Activated naive CD4-positive, alpha-beta T cell treated with anti-CD3 and anti-CD28 coated beads, Interleukin-2, amount 10 ng/mL, durations not matched to agents 7 days and 5 days (primary cell): ENCODE data around the gene FOXL3.

ENCODE experiments used
- CTCF ChIA-PET: fragments of 350-600 bp; sonication (Branson Sonifier 250); formaldehyde crosslinking; loops from one replicate; lab custom pipeline; 2021; ENCODE audit warnings: antibody characterized with exemption; lab: Charles Lee
- DNase-seq: peaks from one replicate; pipeline ENCODE4 v3.0.0-alpha.2; 2020
- H3K27ac Mint-ChIP-seq: one replicate; pipeline ENCODE4 v1.8.0; 2021; ENCODE audit warnings: mild to moderate bottlenecking, moderate library complexity, mixed read lengths
- H3K27me3 Mint-ChIP-seq: one replicate; pipeline ENCODE4 v1.8.0; 2021; ENCODE audit warnings: mild to moderate bottlenecking, mixed read lengths
- H3K36me3 Mint-ChIP-seq: one replicate; pipeline ENCODE4 v1.8.0; 2021; ENCODE audit warnings: mixed read lengths
- H3K4me1 Mint-ChIP-seq: one replicate; pipeline ENCODE4 v1.8.0; 2021; ENCODE audit warnings: mixed read lengths
- H3K4me3 Mint-ChIP-seq: one replicate; pipeline ENCODE4 v1.8.0; 2021; ENCODE audit warnings: mild to moderate bottlenecking, moderate library complexity, mixed read lengths
- H3K9me3 Mint-ChIP-seq: one replicate; pipeline ENCODE4 v1.8.0; 2021; ENCODE audit warnings: mixed read lengths

FOXL3 gene

DNA sequence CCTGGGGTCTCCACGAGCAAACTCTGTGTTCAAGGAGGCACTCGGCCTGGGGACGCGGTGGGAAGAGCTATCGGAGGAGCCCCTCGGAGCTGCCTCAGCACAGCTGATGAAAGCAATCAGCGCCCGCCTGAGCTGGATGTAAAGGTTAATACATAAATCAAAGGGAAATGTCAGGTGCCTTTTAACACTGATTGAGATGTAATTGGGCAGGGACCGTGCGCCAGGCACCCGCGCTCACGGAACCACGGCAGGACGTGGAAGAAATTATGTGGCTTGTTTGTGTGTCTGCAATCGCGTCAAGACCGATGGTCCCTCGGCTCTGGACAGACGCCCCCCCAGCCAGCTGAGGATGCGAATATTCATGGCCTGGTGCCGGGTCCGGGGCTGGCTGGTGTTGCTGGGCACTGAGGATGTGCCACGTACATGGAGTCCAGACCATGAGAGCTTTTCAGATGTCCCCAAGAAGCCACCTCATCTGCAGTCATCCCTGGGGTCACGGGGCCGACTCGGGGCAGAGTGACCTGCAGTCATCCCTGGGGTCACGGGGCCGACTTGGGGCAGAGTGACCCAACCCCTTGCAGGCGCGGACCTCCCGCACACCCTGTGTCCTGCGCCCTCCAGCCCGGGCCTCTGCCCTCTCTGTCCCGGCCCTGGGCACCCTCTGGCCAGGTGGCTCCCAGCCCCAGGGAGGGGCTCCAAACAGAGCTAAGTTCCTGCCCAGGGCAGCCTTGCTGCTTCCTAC, 15.6 kb downstream of the FOXL3 start:
- Mint-ChIP-seq H3K9me3 (peaks cover 11% of the 10 kb centered on the region), H3K4me3 (no peak overlapping the region), H3K4me1 (no peaks in the 10 kb centered on the region), H3K27ac (no peak overlapping the region), H3K36me3 (no peaks in the 10 kb centered on the region), H3K27me3 (peaks cover 8% of the 10 kb centered on the region)
- CTCF ChIA-PET, result interaction anchor here (0.9 kb wide), 1 partner anchor 17 kb away, joined by 3 read pairs; no protein-coding TSS in a partner anchor
- DNase-seq, result no peak

DNA sequence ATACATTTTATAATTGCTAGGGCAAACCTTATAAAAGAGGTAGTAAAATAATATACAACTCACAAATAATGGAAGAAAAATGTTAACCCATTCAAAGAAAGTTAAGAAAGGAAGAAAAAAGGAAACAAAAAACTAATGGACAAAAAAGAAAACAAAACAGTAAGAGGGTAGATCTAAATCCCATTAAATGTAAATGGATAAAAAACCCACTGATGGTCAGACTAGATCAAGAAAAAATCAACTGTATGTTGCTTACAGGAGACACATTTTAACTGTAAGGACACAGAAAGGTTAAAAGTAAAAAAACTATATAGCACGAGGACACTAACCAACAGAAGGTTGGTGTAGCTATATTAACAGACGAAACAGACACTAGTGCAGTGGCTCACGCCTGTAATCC, 18.0 kb downstream of the FOXL3 start:
- H3K27ac Mint-ChIP-seq, result no peak overlapping the region
- CTCF ChIA-PET, result interaction anchor here (1.8 kb wide), 1 partner anchor 14 kb away, joined by 5 read pairs; no protein-coding TSS in a partner anchor
- H3K36me3 Mint-ChIP-seq, result no peaks in the 10 kb centered on the region
- peaks cover 8% of the 10 kb centered on the region for H3K9me3 Mint-ChIP-seq
- no peaks in the 10 kb centered on the region for H3K4me1 Mint-ChIP-seq
- no peak overlapping the region for H3K4me3 Mint-ChIP-seq
- H3K27me3 Mint-ChIP-seq, result peaks cover 22% of the 10 kb centered on the region
- no peak for DNase-seq

DNA sequence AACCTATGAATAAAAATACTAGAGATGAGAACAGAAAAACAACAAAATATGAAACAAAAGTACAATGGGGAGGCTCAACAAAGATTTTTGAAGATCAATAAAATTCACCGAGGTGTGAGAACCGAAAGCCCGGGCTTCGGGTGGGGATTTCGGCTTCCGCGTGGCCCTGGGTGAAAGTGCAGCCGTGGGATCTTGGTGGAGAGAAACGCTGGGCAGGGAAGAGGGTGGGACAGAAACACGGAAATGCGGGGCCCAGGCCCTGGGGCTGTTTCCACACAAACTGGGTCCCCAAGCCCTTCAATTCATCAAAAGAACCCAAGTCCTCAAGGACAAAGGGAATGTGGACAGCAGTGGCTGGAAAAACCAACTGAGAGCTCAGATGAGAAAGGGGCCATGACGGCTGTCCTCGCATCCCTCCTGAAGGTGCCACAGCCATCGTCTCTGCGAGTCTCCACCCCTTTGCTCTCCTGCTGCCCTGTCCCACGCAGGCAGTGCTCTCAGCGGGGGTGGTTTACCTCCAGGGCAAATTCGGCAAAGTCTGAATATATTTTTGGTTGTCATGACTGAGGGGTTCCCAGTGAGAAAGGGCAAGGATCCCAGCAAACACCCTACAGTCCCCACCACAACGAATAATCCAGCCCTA, 19.7 kb downstream of the FOXL3 start:
- Mint-ChIP-seq H3K4me1 (no peaks in the 10 kb centered on the region), H3K27ac (no peak overlapping the region), H3K27me3 (peaks cover 29% of the 10 kb centered on the region), H3K4me3 (no peak overlapping the region), H3K36me3 (no peaks in the 10 kb centered on the region), H3K9me3 (peaks cover 4% of the 10 kb centered on the region)
- CTCF ChIA-PET, result no interaction called here
- DNase-seq, result no peak

DNA sequence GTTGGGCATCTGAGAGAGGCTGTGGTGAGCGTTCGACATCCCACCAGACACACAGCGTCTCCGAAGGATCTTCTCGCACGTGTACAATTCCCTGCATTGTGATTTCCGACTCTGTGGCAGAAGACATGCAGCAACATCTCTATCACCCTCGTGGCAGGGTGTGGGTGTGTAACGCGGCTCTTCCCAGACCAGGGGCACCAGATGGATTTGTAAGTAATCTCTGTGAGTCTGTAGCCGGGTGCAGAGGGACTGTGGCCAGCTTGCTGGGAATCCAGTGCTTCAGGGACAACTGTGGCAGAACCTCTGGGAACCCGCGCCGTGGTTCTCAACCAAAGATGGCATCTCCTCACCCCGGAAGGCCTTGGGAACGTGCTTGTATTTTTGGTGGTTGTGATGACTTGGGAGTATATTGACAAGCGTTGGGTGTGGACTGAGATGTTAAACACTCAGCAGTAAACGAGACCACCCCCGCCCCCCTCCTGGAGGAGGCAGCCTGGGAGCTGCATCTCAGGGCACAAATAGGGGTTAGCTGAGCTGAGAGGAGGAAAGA, 21.2 kb downstream of the FOXL3 start:
- Mint-ChIP-seq H3K9me3 (peaks cover 2% of the 10 kb centered on the region), H3K4me1 (no peaks in the 10 kb centered on the region), H3K36me3 (no peaks in the 10 kb centered on the region), H3K27me3 (peaks cover 35% of the 10 kb centered on the region), H3K4me3 (no peak overlapping the region), H3K27ac (no peak overlapping the region)
- no peak for DNase-seq
- CTCF ChIA-PET, result no interaction called here

DNA sequence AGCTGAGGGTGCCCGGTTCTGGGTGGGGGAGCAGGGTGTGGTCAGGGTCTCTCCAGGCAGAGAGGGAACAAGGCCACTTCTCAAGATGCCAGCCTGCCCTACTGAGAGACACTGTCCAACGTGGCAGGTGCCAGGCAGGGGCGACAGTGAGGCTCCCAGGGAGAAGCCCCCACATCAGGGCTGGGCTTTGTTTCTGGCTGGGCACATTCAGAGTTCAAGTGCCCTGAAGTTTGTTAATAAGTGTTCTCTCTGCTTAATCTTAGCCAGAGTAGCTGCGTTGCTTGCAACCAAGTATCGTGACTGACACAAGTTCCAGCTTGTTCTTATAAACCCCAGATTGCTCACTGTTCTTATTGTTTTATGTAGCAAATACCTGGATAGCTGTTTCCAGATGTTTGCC, 21.8 kb downstream of the FOXL3 start:
- H3K27me3 Mint-ChIP-seq, result peaks cover 33% of the 10 kb centered on the region
- CTCF ChIA-PET, result no interaction called here
- H3K4me3 Mint-ChIP-seq, result no peak overlapping the region

DNA sequence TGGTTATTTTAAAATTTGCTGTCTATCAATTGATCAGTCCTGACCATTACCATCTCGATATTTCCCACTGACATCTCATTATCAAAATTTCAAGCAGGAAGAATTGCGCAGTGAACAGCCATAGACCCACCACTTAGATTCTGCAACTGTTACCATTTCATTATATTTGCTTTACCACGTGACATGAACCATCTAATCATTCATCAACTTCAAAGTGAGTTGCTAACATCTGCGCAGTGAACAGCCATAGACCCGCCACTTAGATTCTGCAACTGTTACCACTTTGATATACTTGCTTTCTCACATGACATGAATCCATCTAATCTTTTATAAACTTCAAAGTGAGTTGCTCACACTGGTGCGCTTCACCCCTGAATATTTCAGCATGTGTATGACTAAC, 22.5 kb downstream of the FOXL3 start:
- Mint-ChIP-seq H3K27me3 (peaks cover 35% of the 10 kb centered on the region), H3K9me3 (peaks cover 2% of the 10 kb centered on the region), H3K27ac (no peak overlapping the region), H3K4me3 (no peak overlapping the region), H3K4me1 (no peaks in the 10 kb centered on the region), H3K36me3 (no peaks in the 10 kb centered on the region)
- CTCF ChIA-PET, result no interaction called here
- no peak for DNase-seq

More for the DNA sequence above, 21.8 kb downstream of the FOXL3 start:
- no peaks in the 10 kb centered on the region for H3K36me3 Mint-ChIP-seq
- H3K27ac Mint-ChIP-seq, result no peak overlapping the region
- H3K4me1 Mint-ChIP-seq, result no peaks in the 10 kb centered on the region
- peaks cover 2% of the 10 kb centered on the region for H3K9me3 Mint-ChIP-seq
- no peak for DNase-seq

DNA sequence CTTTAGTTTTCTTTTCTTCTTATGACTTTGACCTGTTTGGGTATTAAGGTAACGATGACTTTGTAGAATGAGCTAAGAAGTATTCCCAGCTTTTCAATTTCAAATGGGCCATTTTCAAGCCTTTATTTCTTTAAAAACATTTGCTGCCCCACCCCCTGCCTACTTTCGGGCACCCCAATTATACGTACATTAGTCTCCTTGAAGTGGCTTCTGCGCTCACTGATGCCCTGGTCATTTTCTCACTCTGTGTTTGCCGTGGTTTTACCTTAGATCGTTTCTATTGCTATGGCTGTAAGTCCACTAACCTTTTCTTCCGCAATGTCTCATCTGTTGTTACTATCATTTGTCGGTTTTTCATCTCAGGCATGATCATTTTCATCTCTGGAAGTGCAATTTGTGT, 24.9 kb downstream of the FOXL3 start:
- H3K27ac Mint-ChIP-seq, result no peak overlapping the region
- DNase-seq, result no peak
- no peaks in the 10 kb centered on the region for H3K9me3 Mint-ChIP-seq
- no peaks in the 10 kb centered on the region for H3K4me1 Mint-ChIP-seq
- H3K27me3 Mint-ChIP-seq, result peaks cover 49% of the 10 kb centered on the region
- CTCF ChIA-PET, result no interaction called here
- no peaks in the 10 kb centered on the region for H3K36me3 Mint-ChIP-seq
- H3K4me3 Mint-ChIP-seq, result no peak overlapping the region

DNA sequence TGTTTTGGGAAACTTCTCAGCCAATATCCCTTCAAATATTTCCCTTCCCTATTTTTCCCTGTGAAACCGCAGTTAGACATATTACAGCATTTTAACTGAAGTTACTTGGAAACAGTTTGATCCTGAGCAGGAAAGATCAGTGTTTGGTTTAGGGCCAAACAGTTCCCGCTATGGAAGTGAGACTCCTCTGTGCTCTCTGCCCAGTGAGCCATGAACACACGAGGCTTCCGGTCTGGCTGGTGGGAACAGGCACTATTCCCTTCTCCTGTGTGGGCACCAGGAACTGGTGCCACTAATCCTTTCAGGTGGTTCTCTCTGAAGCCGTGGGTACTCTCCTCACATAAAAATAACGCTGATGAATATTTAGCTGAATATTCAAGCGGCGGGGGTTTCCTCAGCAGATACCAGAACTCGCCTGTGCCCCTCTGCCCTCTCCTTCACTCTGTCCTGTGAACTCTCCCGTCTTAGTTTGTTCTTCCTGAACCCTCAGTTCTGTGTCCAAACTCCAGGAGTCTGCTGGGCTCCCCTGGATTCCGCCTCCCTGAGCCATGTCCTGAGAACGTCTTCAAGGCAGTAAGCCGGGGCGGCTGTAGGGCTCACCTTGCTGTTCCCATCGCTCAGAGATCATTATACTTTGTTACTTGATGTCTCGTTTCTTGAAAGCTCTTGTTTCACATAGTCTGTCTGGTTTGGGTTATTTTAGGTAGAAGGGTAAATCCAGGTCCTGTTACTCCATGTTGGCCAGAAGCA, 25.7 kb downstream of the FOXL3 start:
- peaks cover 52% of the 10 kb centered on the region for H3K27me3 Mint-ChIP-seq
- H3K4me3 Mint-ChIP-seq, result no peak overlapping the region
- no peak overlapping the region for H3K27ac Mint-ChIP-seq
- no peaks in the 10 kb centered on the region for H3K36me3 Mint-ChIP-seq
- CTCF ChIA-PET, result no interaction called here
- H3K4me1 Mint-ChIP-seq, result no peaks in the 10 kb centered on the region
- DNase-seq, result no peak
- H3K9me3 Mint-ChIP-seq, result no peaks in the 10 kb centered on the region

DNA sequence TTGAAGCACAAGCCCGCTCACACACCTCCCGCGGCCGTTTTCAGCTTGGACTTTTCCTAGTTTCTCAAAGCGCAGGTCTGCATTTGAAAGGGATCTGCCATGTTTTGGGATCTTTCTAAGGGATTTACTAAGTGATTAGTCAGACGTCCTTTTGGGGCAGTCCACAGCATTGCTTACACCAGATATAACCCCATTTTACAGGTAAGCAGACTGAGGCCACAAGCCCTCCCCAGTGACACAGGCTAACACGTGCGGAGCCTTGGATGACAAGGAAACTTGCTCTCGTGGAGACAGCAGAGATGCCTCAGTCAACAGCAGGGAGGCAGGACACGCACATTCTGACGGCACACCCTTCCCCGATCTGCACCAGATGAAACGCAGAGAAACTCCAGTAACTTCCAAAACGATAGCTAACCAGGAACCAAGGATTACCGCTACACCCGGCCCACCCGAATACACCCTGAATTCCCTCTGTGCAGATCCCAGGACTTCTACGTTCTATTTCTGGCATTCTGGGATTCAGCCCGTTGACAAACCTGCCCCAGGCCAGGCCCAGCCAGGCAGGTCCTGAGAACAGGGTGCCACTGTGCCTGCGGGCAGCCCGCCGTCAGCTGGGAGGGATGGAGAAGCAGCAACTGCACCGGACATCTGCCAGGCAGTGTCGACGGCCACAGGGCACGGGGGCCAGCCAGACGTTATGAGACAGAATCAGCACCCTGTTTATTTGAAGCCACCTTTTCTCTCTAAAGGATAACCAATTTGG, 27.9 kb downstream of the FOXL3 start:
- H3K4me1 Mint-ChIP-seq, result no peaks in the 10 kb centered on the region

DNA sequence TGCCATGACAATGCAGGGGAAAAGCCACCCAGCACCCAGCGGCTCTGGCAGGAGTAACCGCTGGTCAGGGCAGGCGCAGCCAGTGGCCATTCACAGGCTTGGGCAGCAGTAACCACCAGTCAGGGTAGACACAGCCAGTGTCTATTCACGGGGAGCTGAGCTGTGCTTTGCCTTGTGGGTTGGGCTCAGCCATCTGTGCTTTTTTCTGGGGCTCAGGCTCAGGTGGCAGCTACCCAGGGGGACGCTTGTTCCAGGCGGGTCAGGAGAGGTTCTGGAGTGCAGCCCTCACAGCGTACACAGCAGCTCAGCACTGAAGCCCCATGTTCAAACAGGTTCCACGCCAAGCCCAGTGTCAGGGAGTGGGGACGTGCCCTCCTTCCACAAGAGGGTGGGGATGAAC, 28.5 kb downstream of the FOXL3 start:
- Mint-ChIP-seq H3K9me3 (no peaks in the 10 kb centered on the region), H3K27ac (no peak overlapping the region), H3K4me3 (no peak overlapping the region), H3K4me1 (no peaks in the 10 kb centered on the region), H3K36me3 (no peaks in the 10 kb centered on the region), H3K27me3 (peaks cover 60% of the 10 kb centered on the region)
- DNase-seq, result no peak
- CTCF ChIA-PET, result interaction anchor here (1.3 kb wide), 1 partner anchor 15 kb away, joined by 3 read pairs; no protein-coding TSS in a partner anchor

More for the DNA sequence above, 27.9 kb downstream of the FOXL3 start:
- H3K4me3 Mint-ChIP-seq, result no peak overlapping the region
- CTCF ChIA-PET, result interaction anchor here (1.3 kb wide), 1 partner anchor 16 kb away, joined by 3 read pairs; no protein-coding TSS in a partner anchor
- peak; percentile 5 for DNase-seq
- no peaks in the 10 kb centered on the region for H3K36me3 Mint-ChIP-seq
- H3K9me3 Mint-ChIP-seq, result no peaks in the 10 kb centered on the region
- H3K27ac Mint-ChIP-seq, result no peak overlapping the region
- peaks cover 60% of the 10 kb centered on the region for H3K27me3 Mint-ChIP-seq

DNA sequence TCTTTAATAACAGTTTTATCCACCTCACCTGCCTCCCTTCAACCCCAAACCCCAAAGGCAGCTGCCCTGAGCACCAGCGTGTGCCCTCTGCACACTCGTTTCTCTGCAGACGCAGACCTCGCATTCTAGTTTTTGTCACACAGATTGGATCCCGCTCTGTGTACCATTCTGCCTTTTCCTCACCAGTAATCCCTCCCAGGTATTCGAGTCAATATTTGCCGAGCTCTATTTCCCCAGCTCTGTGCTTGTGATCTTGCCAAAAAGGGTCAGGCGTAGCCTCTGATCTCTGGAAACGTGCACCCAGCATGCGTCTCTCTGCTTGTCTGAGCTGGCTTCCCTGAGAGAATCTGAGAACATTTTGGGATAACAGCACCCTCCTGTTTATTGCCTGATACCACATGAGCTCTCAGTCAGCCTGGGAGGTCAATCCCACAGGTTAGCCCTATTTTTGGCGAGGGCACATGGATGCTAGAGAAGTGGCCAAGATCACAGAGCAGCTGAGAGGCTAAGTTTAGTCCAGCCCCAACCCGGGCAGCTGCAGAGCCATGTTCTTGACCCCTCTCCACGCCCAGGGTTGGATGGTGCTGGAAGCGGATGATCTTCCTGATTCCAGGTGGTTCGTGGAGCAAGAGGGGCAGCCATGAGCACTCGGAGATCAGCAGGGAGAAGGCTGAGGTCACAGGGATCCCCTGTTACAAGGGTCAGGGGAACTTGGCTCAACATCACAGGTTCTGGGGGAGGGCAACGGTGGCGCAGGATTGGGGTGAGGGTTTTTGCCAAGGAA, 29.1 kb downstream of the FOXL3 start:
- no peak overlapping the region for H3K4me3 Mint-ChIP-seq
- no peak overlapping the region for H3K27ac Mint-ChIP-seq
- no peaks in the 10 kb centered on the region for H3K36me3 Mint-ChIP-seq
- DNase-seq, result peak; percentile 10
- no peaks in the 10 kb centered on the region for H3K4me1 Mint-ChIP-seq
- no peaks in the 10 kb centered on the region for H3K9me3 Mint-ChIP-seq
- peaks cover 57% of the 10 kb centered on the region for H3K27me3 Mint-ChIP-seq
- CTCF ChIA-PET, result interaction anchor here (0.6 to 1.3 kb wide), 2 partner anchors 15 to 318 kb away, joined by 3 read pairs; no protein-coding TSS in a partner anchor

DNA sequence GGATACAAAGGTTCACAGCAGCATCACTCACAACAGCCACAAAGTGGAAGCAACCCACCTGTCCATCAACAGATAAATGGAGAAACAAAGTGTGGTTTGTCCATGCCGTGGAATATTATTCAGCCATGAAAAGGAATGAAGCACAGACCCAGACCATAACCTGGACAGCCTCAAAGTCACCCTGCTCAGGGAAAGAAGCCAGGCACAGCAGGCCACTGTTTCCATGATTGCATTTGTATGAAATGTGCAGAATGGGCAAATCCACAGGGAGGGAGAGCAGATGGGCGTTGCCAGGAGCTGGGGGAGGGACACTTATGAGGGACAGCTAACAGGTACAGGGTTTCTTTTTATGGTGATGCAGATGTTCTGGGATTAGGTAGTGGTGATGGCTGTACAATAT, 30.3 kb downstream of the FOXL3 start:
- CTCF ChIA-PET, result interaction anchor here (1.3 to 1.4 kb wide), 2 partner anchors 10 to 353 kb away, joined by 3 to 5 read pairs; no protein-coding TSS in a partner anchor
- no peak for DNase-seq
- peaks cover 56% of the 10 kb centered on the region for H3K27me3 Mint-ChIP-seq
- no peak overlapping the region for H3K27ac Mint-ChIP-seq
- no peaks in the 10 kb centered on the region for H3K36me3 Mint-ChIP-seq
- no peak overlapping the region for H3K4me3 Mint-ChIP-seq
- no peaks in the 10 kb centered on the region for H3K9me3 Mint-ChIP-seq
- no peaks in the 10 kb centered on the region for H3K4me1 Mint-ChIP-seq
